Thymus (tissue), 11 donors: ENCODE measurements around the gene CTRL. TPM values are rescaled to one million over a fixed set of nuclear protein-coding genes. Genes with fewer than 3 reads are reported as not detected.
A peak's percentile ranks its signal among the peaks of the same experiment; 100 is the strongest.

Source experiments
- DNase-seq, 9 donors: peaks; one replicate each; pipeline ENCODE4 v3.0.0-alpha.2; 2013; ENCODE audit warnings: low spot score in 9 of 9, low read depth in 6 of 9, missing footprints in 1 of 9
- H3K27ac ChIP-seq, 2 donors: one replicate each; pipeline ENCODE4 v1.5.1; 2013; ENCODE audit warnings: control low read depth in 1 of 2, low read depth in 1 of 2, low read length in 1 of 2, mild to moderate bottlenecking in 1 of 2, moderate library complexity in 1 of 2
- H3K27me3 ChIP-seq, 2 donors: one replicate each; pipeline ENCODE4 v1.5.1; 2013; ENCODE audit warnings: low read length in 1 of 2; ENCODE audit not compliant: control insufficient read depth in 2 of 2, insufficient read depth in 1 of 2
- H3K36me3 ChIP-seq, 2 donors: one replicate each; pipeline ENCODE4 v1.5.1; 2013; ENCODE audit warnings: low read length in 1 of 2, mild to moderate bottlenecking in 1 of 2, moderate library complexity in 1 of 2; ENCODE audit not compliant: control insufficient read depth in 2 of 2, insufficient read depth in 2 of 2
- H3K4me1 ChIP-seq, 2 donors: one replicate each; pipeline ENCODE4 v1.5.1; 2013; ENCODE audit warnings: low read length in 2 of 2; ENCODE audit not compliant: control insufficient read depth in 2 of 2, insufficient read depth in 2 of 2
- H3K4me3 ChIP-seq, 2 donors: one replicate each; pipeline ENCODE4 v1.5.1; 2013; ENCODE audit warnings: low read length in 2 of 2, control low read depth in 1 of 2, mild to moderate bottlenecking in 1 of 2
- H3K9me3 ChIP-seq, 2 donors: one replicate each; pipeline ENCODE4 v1.5.1; 2013; ENCODE audit warnings: low read length in 1 of 2, mild to moderate bottlenecking in 1 of 2; ENCODE audit not compliant: control insufficient read depth in 2 of 2, insufficient read depth in 1 of 2
- WGBS: extraction: QIAGEN DNeasy Blood & Tissue Kit; methylation state at CpG from one replicate; pipeline ENCODE4 v1.1.7; 2013; 5-methylcytosine and 5-hydroxymethylcytosine counted together
- polyA plus RNA-seq: library from polyadenylated mRNA; stranded (reverse); fragments of 200-250 nt; gene quantifications from one replicate; pipeline ENCODE4 v1.2.3, GENCODE V29; 2013
- total RNA-seq: library from RNA; stranded (reverse); fragments of 120-200 nt; gene quantifications from one replicate; pipeline ENCODE4 v1.2.4, GENCODE V29; 2013
- donor health status: healthy.

The CTRL gene
- total and polyA plus RNA-seq, 2 donors: 0.61 to 6.4 TPM

DNA sequence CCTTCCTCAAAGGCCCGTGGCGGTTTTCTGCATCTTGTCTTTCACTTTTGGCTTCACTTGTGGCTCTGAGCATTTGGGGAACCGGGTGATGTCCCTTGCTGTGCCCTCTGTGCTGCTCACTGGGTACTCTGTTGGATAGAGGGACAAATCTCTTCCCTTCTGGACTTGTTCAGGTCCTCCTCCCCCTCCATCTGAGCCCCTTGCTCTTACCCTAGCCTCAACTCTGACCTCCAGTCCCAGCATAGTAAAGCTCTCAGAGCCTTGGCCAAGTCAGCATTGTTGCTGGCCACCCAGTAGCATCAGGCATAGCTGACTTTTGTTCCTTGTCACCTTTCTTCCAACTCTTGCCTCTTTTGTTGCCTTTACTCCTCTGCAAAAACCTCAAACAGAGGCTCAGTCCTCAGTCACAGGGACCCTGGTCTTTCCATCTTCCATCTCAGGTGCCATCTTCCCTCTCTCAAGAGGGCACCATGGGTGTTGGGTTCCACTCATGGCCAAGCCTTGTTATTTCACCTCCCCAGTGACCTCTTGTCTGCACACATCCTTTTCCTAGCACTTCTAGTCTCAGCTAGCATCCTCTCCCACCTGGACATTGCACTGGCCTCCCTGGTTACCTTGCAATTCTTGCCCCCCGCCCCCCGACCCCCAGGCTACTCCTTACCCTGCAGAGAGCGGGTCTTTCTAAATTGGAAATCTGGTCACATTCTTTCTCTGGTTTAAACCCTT is 5.4 kb upstream of the CTRL start:
- H3K9me3 ChIP-seq: peaks cover 0 to 2% of the 10 kb centered on the region in 2 donors
- peak overlapping the region; percentile 89 to 90 for H3K4me3 ChIP-seq
- peak overlapping the region; percentile 99 for H3K27ac ChIP-seq
- H3K27me3 ChIP-seq: no peaks in the 10 kb centered on the region
- H3K36me3 ChIP-seq: peaks cover 18 to 42% of the 10 kb centered on the region in 2 donors
- peak in 8 of 9 donors; percentile 61 to 94 (median 76) for DNase-seq
- WGBS: 50% methylated on average over 6 of the region's 6 CpGs
- H3K4me1 ChIP-seq: peaks cover 19 to 29% of the 10 kb centered on the region in 2 donors

- Histone ChIP-seq H3K27ac (peak within 1 kb of the TSS; percentile 99), H3K36me3 (peaks cover 21 to 43% of the 10 kb centered on the region in 2 donors), H3K27me3 (no peaks in the 10 kb centered on the region), H3K4me3 (peak within 1 kb of the TSS; percentile 89 to 90), H3K4me1 (peaks cover 19 to 29% of the 10 kb centered on the region in 2 donors), H3K9me3 (peaks cover 0 to 2% of the 10 kb centered on the region in 2 donors)
- peak in 6 of 9 donors; percentile 21 to 82 (median 48) for DNase-seq
- WGBS: under 1% methylated on average over 54 of the region's 54 CpGs
Observed at GRCh38 chr16:67936124-67936879, 4.6 kb upstream of the CTRL start, which contains the start of gene PSMB10. Gene PSMB10, minus strand, starts transcription at chr16:67936850. Its CDS starts 101 bp downstream, at chr16:67936749.

GRCh38 chr16:67935402-67936123 is 3.9 kb upstream of the CTRL start:
- H3K27me3 ChIP-seq: no peaks in the 10 kb centered on the region
- WGBS: 21% methylated on average over 55 of the region's 55 CpGs
- peaks cover 19 to 29% of the 10 kb centered on the region in 2 donors for H3K4me1 ChIP-seq
- DNase-seq: peak; percentile 79 to 95 (median 87)
- H3K4me3 ChIP-seq: peak overlapping the region; percentile 89 to 90
- peak overlapping the region; percentile 99 for H3K27ac ChIP-seq
- peaks cover 0 to 2% of the 10 kb centered on the region in 2 donors for H3K9me3 ChIP-seq
- peaks cover 26 to 50% of the 10 kb centered on the region in 2 donors for H3K36me3 ChIP-seq

GRCh38 chr16:67935101-67935401 is 3.4 kb upstream of the CTRL start:
- no peak for DNase-seq

GRCh38 chr16:67934306-67935100 is 2.8 kb upstream of the CTRL start:
- 95% methylated on average over 13 of the region's 13 CpGs for WGBS
- Histone ChIP-seq H3K27me3 (no peaks in the 10 kb centered on the region), H3K9me3 (peaks cover 0 to 2% of the 10 kb centered on the region in 2 donors), H3K36me3 (peaks cover 36 to 53% of the 10 kb centered on the region in 2 donors), H3K4me1 (peaks cover 8 to 21% of the 10 kb centered on the region in 2 donors), H3K4me3 (no peak overlapping the region), H3K27ac (no peak overlapping the region)
- no peak for DNase-seq

More at GRCh38 chr16:67935101-67935401, 3.4 kb upstream of the CTRL start:
- H3K27ac ChIP-seq: peak overlapping the region; percentile 62 to 99
- H3K27me3 ChIP-seq: no peaks in the 10 kb centered on the region
- H3K4me3 ChIP-seq: peak overlapping the region; percentile 89 to 90
- H3K9me3 ChIP-seq: peaks cover 0 to 2% of the 10 kb centered on the region in 2 donors
- H3K36me3 ChIP-seq: peaks cover 31 to 51% of the 10 kb centered on the region in 2 donors
- peaks cover 14 to 26% of the 10 kb centered on the region in 2 donors for H3K4me1 ChIP-seq
- 91% methylated on average over 13 of the region's 13 CpGs for WGBS

GRCh38 chr16:67933805-67934204 is 2.1 kb upstream of the CTRL start:
- Histone ChIP-seq H3K27me3 (no peaks in the 10 kb centered on the region), H3K9me3 (peaks cover 0 to 2% of the 10 kb centered on the region in 2 donors), H3K27ac (no peak overlapping the region), H3K36me3 (peaks cover 40 to 58% of the 10 kb centered on the region in 2 donors), H3K4me3 (no peak overlapping the region), H3K4me1 (peaks cover 8 to 21% of the 10 kb centered on the region in 2 donors)
- no peak for DNase-seq
- 96% methylated on average over 7 of the region's 7 CpGs for WGBS

- Histone ChIP-seq H3K27ac (no peak overlapping the region), H3K9me3 (peaks cover 0 to 2% of the 10 kb centered on the region in 2 donors), H3K4me3 (no peak overlapping the region), H3K27me3 (no peaks in the 10 kb centered on the region), H3K4me1 (peaks cover 6 to 18% of the 10 kb centered on the region in 2 donors), H3K36me3 (peaks cover 48 to 70% of the 10 kb centered on the region in 2 donors)
- no peak for DNase-seq
- WGBS: 98% methylated on average over 4 of the region's 4 CpGs
Observed at GRCh38 chr16:67932462-67932840, 789 bp upstream of the CTRL start.

GRCh38 chr16:67930678-67931211 is 917 bp downstream of the CTRL start:
- Histone ChIP-seq H3K4me1 (peaks cover 0 to 11% of the 10 kb centered on the region in 2 donors), H3K27me3 (no peaks in the 10 kb centered on the region), H3K4me3 (no peak overlapping the region), H3K9me3 (no peaks in the 10 kb centered on the region), H3K27ac (no peak overlapping the region), H3K36me3 (peaks cover 54 to 80% of the 10 kb centered on the region in 2 donors)
- 98% methylated on average over 17 of the region's 17 CpGs for WGBS
- no peak for DNase-seq
